Stimulated activated CD8-positive, alpha-beta memory T cell treated with anti-CD3 and anti-CD28 coated beads, Interleukin-2, amount 100 ng/mL, for 48 hours (primary cell): ENCODE data around the gene MUL1.

Experiments used
- DNase-seq, 2 donors: peaks; one replicate each; pipeline ENCODE4 v3.0.0-alpha.2; 2020; ENCODE audit warnings: low read depth in 2 of 2

Gene MUL1

DNA sequence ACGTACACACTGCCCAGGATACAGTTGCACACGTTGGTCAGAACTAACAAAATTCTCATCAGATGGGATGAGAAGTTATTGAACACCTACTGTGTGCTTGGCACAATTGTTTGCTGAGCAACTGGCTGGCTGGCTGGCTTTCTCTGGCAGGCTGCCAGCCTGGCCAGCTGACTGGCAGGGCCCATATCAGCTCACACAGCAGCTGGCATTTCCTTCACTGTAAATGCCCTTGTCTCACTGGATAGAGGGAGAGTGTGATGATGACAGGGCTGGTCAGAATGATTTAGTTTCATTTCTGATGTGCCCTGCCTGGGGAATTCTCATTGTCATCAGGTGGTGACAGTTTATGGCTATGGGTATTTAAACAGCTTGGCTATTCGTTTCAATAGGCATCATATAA lies 37.8 kb downstream of the MUL1 start:
- no peak for DNase-seq

DNA sequence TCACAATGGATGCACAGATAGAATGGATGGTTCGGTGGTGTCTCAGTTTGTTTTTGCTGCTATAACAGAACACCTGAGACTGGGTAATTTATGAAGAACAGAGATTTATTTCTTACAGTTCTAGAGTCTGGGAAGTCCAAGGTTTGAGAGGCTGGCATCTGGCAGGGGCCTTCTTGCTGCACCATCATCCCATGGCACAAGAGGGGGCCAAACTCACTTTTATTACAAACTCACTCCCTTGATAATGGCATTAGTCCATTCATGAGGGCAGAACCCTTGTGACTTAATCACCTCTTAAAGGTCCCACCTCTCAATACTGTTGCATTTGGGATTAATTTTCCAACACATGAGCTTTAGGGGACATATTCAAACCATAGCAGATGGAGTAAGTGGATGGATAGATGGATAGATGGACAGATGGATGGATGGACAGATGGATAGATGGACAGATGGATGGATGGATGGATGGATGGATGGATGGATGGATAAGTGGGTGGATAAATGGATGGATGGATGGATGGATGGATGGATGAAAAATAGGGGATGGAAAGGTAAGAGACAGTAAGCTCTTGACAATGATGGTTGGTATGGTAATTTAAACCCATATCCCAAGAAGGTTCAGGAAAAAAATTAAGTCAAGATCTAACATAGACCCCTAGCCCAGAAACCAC lies 38.4 kb downstream of the MUL1 start:
- no peak for DNase-seq

DNA sequence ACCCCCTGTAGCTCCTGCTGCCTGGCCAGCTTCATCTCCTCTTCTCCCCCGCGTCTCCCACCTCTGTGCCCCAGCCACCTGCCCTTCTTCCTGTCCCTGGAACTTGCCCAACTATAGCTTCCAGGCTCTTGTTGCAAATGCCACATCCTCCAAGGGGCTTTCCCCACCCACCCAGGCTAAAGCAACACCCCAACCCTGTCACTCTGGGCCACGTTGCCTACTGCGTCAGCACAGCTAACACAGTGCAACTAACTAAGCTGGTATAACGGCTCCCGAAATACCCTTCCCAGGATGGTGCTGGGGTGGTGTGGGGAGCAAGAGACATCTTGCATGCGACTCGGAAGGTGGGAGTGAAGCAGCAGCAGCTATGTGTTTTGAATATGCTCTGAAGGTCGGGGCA lies 41.7 kb downstream of the MUL1 start:
- peak in 1 of 2 donors; percentile 16 for DNase-seq

DNA sequence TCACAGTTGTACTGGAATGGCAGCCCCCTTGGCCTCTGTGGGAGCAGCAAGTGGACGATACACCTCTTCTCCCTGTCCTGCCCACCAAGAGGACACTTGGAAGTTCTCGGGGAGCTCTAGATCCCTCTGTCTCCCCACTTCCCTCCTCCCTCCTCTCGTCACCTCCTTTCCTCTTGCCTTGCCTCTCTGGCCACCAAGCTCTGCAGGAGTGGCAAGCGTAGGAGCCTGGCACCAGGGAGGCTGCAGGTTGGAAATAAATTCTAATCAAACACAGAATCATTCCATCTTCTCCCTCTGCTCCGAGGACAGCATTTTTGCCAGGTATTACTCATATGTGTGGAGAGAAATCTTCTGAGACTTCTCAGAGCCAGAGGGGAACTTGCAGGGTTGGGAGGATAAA lies 42.8 kb downstream of the MUL1 start:
- no peak for DNase-seq

DNA sequence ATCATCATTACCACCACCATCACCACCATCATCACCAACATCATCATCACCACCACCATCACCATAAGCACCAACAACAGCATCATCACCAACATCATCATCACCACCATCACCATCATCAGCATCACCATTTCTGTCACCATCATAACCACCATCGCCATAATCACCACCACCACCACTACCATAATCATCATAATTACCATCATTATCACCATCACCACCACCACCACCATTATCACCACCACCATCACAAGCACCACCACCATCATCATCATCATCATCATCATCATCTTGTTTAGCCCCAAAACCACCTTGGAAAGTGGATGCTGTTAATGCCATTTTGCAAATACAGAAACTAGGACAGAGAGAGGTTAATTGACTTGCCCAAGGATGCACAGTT lies 44.4 kb downstream of the MUL1 start:
- DNase-seq = no peak

DNA sequence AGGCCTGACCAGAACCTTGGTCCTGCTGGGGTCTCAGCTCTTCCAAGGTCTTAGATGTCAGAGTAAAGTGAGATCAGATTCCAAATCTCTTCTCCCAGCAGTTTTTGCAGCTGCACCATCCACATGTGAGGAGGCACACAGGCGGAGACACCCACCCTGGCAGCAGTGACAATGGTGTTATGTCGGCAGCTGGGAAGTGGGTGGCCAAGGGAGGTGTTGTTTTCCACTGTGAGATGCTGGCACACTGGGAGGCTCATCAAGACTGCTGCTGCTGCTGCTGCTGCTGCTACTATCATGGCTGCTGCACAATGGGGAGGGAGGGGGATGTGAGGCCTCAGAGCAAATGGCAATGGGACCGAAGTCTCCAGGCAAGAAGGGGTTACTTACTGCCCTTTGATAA lies 45.6 kb downstream of the MUL1 start:
- no peak for DNase-seq

DNA sequence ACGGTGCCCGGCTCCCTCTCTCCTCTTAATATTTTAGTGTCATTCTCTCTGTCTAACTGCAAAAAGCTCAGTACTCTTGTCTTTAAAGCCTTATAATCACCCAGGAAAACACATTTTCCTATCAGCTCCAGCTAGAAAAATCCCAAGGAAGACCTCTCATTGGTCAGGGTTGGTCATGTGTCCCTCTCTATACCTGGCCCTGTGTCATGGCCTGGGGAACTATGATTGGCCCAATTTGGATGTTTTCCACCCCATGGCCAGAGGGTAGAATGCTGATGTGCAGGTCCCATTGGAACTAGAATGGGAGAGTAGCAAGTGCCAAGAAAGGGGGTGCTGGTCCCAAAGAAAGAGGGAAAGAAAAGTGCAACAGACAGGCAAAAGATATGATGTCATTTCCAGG lies 49.2 kb downstream of the MUL1 start:
- DNase-seq = no peak

DNA sequence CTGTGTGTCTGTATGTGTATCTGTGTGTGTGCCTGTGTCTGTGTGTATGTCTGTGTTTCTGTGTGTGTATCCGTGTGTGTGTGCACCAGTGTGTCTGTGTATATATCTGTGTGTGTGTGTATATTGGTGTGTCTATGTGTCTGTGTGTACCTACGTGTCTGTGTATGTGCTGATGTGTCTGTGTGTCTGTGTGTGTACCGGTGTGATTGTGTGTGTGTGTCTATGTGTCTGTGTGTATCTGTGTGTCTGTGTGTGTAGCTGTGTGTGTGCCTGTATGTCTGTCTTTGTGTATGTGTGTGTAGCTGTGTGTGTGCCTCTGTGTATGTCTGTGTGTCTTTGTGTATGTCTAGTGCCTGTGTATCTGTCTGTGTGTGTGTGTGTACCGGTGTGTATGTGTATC lies 53.9 kb downstream of the MUL1 start:
- no peak for DNase-seq

DNA sequence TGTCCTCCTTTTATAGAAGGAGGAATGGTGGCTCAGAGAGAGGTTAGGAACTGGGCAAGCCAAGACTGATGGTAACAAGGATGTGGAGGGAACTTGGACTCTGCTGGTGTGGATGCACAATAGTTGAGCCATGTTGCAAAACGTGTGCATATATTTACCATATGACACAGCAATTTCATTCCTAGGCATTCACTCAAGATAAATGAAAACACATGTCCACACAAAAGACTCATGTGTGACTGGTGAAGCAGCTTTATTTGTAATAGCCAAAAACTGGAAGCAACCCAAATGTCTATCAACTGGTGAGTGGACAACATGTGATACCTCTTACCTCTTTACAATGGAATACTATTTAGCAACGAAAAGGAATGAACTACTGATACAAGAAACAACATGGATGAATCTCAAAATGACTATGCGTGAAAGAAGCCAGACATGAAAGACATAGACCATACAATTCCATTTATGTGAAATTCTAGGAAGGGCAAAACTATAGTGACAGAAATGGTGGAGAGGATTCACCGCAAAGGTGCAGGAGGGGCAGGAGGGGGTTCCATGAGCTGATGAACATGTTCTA lies 58.1 kb downstream of the MUL1 start:
- DNase-seq = no peak
